ENCODE data around the gene PLAAT3. TPM values are rescaled to one million over a fixed set of nuclear protein-coding genes. Genes with fewer than 3 reads are reported as not detected.
"Not testable (repeated sequence)": the region's sequence is repeated elsewhere in the genome, so short reads cannot be mapped to it uniquely, and the experiment has no call there.

PLAAT3 gene
- total RNA-seq, 6 experiments from 2014 or later: 24.4 to 76.1 (median 52.2) TPM

- intact Hi-C loops (cut with DNase I): no loop called here
- H3K27me3 ChIP-seq: no peaks in the 10 kb centered on the region
- H3K36me3 ChIP-seq: no peaks in the 10 kb centered on the region
- DNase-seq (peak in 1 of 3 donors; percentile 39), ATAC-seq (peak; percentile 16 to 46 (median 28))
- TF ChIP-seq POLR2A (IDR thresholded peaks at IDR 0.05) (no peak), CTCF (IDR thresholded peaks at IDR 0.05) (no peak)
- WGBS (ENCODE audit: insufficient coverage, low coverage, low lambda C conversion rate, missing lambda C conversion rate): 63% methylated on average over 11 of the region's 11 CpGs
- H3K4me3 ChIP-seq: peak overlapping the region in 1 of 3 donors; percentile 8
- no peaks in the 10 kb centered on the region for H3K9me3 ChIP-seq
- peaks cover 2 to 55% (median 15%) of the 10 kb centered on the region in 4 donors for H3K4me1 ChIP-seq
- peak overlapping the region; percentile 62 to 73 (median 66) for H3K27ac ChIP-seq
Measured at GRCh38 chr11:63608353-63609345, 5.6 kb downstream of the PLAAT3 start.

- peak; percentile 47 to 81 (median 75) for ATAC-seq
- TF ChIP-seq CTCF (IDR thresholded peaks at IDR 0.05): no peak
- TF ChIP-seq POLR2A (IDR thresholded peaks at IDR 0.05): no peak
- no peaks in the 10 kb centered on the region for H3K27me3 ChIP-seq
- H3K36me3 ChIP-seq: no peaks in the 10 kb centered on the region
- intact Hi-C loops (cut with DNase I): no loop called here
- H3K4me3 ChIP-seq: no peak overlapping the region
- WGBS (ENCODE audit: insufficient coverage, low coverage, low lambda C conversion rate, missing lambda C conversion rate): 77% methylated on average over 1 of the region's 3 CpGs
- H3K9me3 ChIP-seq: no peaks in the 10 kb centered on the region
- no peak overlapping the region for H3K27ac ChIP-seq
- peaks cover 0 to 21% (median under 1%) of the 10 kb centered on the region in 4 donors for H3K4me1 ChIP-seq
- DNase-seq: no peak
Measured at GRCh38 chr11:63603180-63603518, 11.1 kb downstream of the PLAAT3 start.

- peaks cover 0 to 19% (median 0%) of the 10 kb centered on the region in 4 donors for H3K4me1 ChIP-seq
- H3K27me3 ChIP-seq; ATAC-seq; intact Hi-C loops (cut with DNase I); H3K27ac ChIP-seq; H3K36me3 ChIP-seq; DNase-seq; H3K4me3 ChIP-seq; H3K9me3 ChIP-seq: not testable (repeated sequence)
- WGBS (ENCODE audit: insufficient coverage, low coverage, low lambda C conversion rate, missing lambda C conversion rate): 74% methylated on average over 4 of the region's 11 CpGs
Measured at GRCh38 chr11:63602290-63603179, 11.7 kb downstream of the PLAAT3 start.

GRCh38 chr11:63599211-63600122 is 14.8 kb downstream of the PLAAT3 start:
- H3K4me3 ChIP-seq: no peak overlapping the region
- ATAC-seq: peak in 2 of 4 donors; percentile 41 to 51
- H3K4me1 ChIP-seq: peaks cover 0 to 19% (median 0%) of the 10 kb centered on the region in 4 donors
- H3K9me3 ChIP-seq: no peaks in the 10 kb centered on the region
- H3K36me3 ChIP-seq: peaks cover 0 to 22% (median 0%) of the 10 kb centered on the region in 4 donors
- intact Hi-C loops (cut with DNase I): no loop called here
- WGBS (ENCODE audit: insufficient coverage, low coverage, low lambda C conversion rate, missing lambda C conversion rate): 90% methylated on average over 6 of the region's 7 CpGs
- TF ChIP-seq POLR2A (IDR thresholded peaks at IDR 0.05) (no peak), CTCF (IDR thresholded peaks at IDR 0.05) (no peak)
- H3K27ac ChIP-seq: no peak overlapping the region
- no peak for DNase-seq
- no peaks in the 10 kb centered on the region for H3K27me3 ChIP-seq

All from right lobe of liver (tissue), 6 donors.